ENCODE measurements around the gene CCDC88C.

CCDC88C gene

GRCh38 chr14:91307652-91308051, 110.0 kb downstream of the CCDC88C start:
- Histone ChIP-seq H3K27me3 (ENCODE audit: insufficient read depth, low read length, poor library complexity) (no peaks in the 10 kb centered on the region), H2AFZ (ENCODE audit: low read depth, low read length) (no peak overlapping the region), H3K4me1 (ENCODE audit: insufficient read depth, low read length) (no peaks in the 10 kb centered on the region), H3K36me3 (ENCODE audit: insufficient read depth, low read length) (peaks cover 94% of the 10 kb centered on the region), H3K9me3 (ENCODE audit: insufficient read depth, low read length, severe bottlenecking) (no peaks in the 10 kb centered on the region), H3K4me2 (ENCODE audit: insufficient read depth, low read length) (no peak overlapping the region), H3K4me3 (ENCODE audit: low read depth in 1 of 2, low read length in 2 of 2) (no peak overlapping the region), H3K27ac (ENCODE audit: low read length) (no peak overlapping the region), H3K9ac (ENCODE audit: low read depth, low read length) (no peak overlapping the region), H4K20me1 (ENCODE audit: insufficient read depth, low read length) (peaks cover 15% of the 10 kb centered on the region; the same call in 1 of the 2 replicates), H3K79me2 (ENCODE audit: insufficient read depth, low read length) (no peaks in the 10 kb centered on the region)
- DNase-seq (no peak), ATAC-seq (ENCODE audit: insufficient read depth, low read depth) (no peak)
- TF ChIP-seq CTCF (IDR thresholded peaks at IDR 0.05; ENCODE audit: borderline replicate concordance, extremely low read depth, low read length, poor library complexity, severe bottlenecking): no peak
- TF ChIP-seq EZH2 (IDR thresholded peaks at IDR 0.05; ENCODE audit: borderline replicate concordance, low read depth, low read length, severe bottlenecking): no peak

DNA sequence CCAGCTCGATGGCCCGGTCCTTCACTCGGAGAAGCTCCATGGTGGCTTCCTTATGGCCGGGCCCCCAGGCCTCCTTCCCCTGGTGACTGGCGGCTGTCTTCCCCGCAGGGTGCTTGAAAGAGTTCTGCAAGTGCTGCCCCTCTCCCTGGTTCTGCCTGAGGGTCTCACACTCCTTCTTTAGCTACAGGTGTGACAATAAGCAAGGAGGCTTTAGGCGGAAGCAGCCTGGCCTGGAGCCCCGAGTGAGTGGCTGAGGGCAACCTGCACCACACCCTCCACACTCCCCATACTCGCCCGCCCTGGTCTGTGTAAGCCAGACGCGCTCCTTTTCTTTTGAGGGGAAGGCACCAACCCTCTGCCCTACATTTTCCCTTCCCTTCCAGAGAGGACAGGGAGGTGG, 110.6 kb downstream of the CCDC88C start:
- Histone ChIP-seq H4K20me1 (ENCODE audit: insufficient read depth, low read length) (peaks cover 21% of the 10 kb centered on the region), H2AFZ (ENCODE audit: low read depth, low read length) (no peak overlapping the region), H3K9ac (ENCODE audit: low read depth, low read length) (no peak overlapping the region), H3K9me3 (ENCODE audit: insufficient read depth, low read length, severe bottlenecking) (no peaks in the 10 kb centered on the region), H3K4me2 (ENCODE audit: insufficient read depth, low read length) (no peak overlapping the region), H3K79me2 (ENCODE audit: insufficient read depth, low read length) (no peaks in the 10 kb centered on the region), H3K27ac (ENCODE audit: low read length) (no peak overlapping the region), H3K36me3 (ENCODE audit: insufficient read depth, low read length) (peaks cover 94% of the 10 kb centered on the region), H3K4me3 (ENCODE audit: low read depth in 1 of 2, low read length in 2 of 2) (no peak overlapping the region), H3K27me3 (ENCODE audit: insufficient read depth, low read length, poor library complexity) (no peaks in the 10 kb centered on the region), H3K4me1 (ENCODE audit: insufficient read depth, low read length) (no peaks in the 10 kb centered on the region)
- ATAC-seq (ENCODE audit: insufficient read depth, low read depth): no peak
- no peak for DNase-seq
- TF ChIP-seq EZH2 (IDR thresholded peaks at IDR 0.05; ENCODE audit: borderline replicate concordance, low read depth, low read length, severe bottlenecking) (no peak), CTCF (IDR thresholded peaks at IDR 0.05; ENCODE audit: borderline replicate concordance, extremely low read depth, low read length, poor library complexity, severe bottlenecking) (no peak)

DNA sequence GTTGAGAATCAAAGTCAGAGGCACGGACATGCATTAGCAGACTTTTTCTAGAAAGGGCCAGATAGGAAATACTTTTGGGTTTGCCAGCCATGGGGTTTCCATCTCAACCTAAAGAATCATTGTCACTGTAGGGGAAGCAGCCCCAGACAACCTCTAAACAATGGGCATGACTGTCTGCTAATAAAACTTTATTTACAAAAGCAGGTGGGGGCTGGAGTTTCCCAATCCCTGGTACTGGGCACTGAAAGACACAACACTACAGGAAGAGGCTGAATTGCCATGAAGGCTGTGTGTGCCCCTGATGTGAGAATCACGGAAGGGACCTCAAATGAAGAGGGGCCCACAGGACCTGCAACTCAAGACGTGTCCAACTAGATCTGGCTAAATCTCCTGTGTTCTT, 111.1 kb downstream of the CCDC88C start:
- H3K36me3 ChIP-seq (ENCODE audit: insufficient read depth, low read length): peaks cover 96% of the 10 kb centered on the region
- H3K79me2 ChIP-seq (ENCODE audit: insufficient read depth, low read length): no peaks in the 10 kb centered on the region
- peaks cover 21% of the 10 kb centered on the region for H4K20me1 ChIP-seq (ENCODE audit: insufficient read depth, low read length)
- H2AFZ ChIP-seq (ENCODE audit: low read depth, low read length): no peak overlapping the region
- no peak for DNase-seq
- H3K4me3 ChIP-seq (ENCODE audit: low read depth in 1 of 2, low read length in 2 of 2): no peak overlapping the region
- H3K4me2 ChIP-seq (ENCODE audit: insufficient read depth, low read length): no peak overlapping the region
- H3K27ac ChIP-seq (ENCODE audit: low read length): no peak overlapping the region
- H3K9ac ChIP-seq (ENCODE audit: low read depth, low read length): no peak overlapping the region
- no peaks in the 10 kb centered on the region for H3K4me1 ChIP-seq (ENCODE audit: insufficient read depth, low read length)
- no peak for TF ChIP-seq CTCF (IDR thresholded peaks at IDR 0.05; ENCODE audit: borderline replicate concordance, extremely low read depth, low read length, poor library complexity, severe bottlenecking)
- no peak for TF ChIP-seq EZH2 (IDR thresholded peaks at IDR 0.05; ENCODE audit: borderline replicate concordance, low read depth, low read length, severe bottlenecking)
- H3K27me3 ChIP-seq (ENCODE audit: insufficient read depth, low read length, poor library complexity): no peaks in the 10 kb centered on the region
- no peak for ATAC-seq (ENCODE audit: insufficient read depth, low read depth)
- no peaks in the 10 kb centered on the region for H3K9me3 ChIP-seq (ENCODE audit: insufficient read depth, low read length, severe bottlenecking)

Measured in DND-41 (cell line).